Mesendoderm (in vitro differentiated cells): ENCODE data around the gene VRK1.

Experiments used
- DNase-seq: peaks from one replicate; pipeline ENCODE4 v3.0.0; 2013
- H2AK5ac ChIP-seq: 2 replicates; pipeline ENCODE4 v1.6.1; 2013; ENCODE audit warnings: low read length, inconsistent platforms
- H2BK120ac ChIP-seq: 2 replicates; pipeline ENCODE4 v1.6.1; 2013; ENCODE audit warnings: low read depth, mild to moderate bottlenecking, low read length, moderate library complexity, mixed read lengths
- H2BK15ac ChIP-seq: replicated peaks from 2 replicates; pipeline ENCODE4 v1.6.1; 2013; ENCODE audit warnings: low read depth, mild to moderate bottlenecking, moderate library complexity
- H2BK5ac ChIP-seq: 2 replicates; pipeline ENCODE4 v1.6.1; 2013; ENCODE audit warnings: low read length, inconsistent platforms
- H3K18ac ChIP-seq: 2 replicates; pipeline ENCODE4 v1.6.1; 2013; ENCODE audit warnings: mild to moderate bottlenecking, low read length, mixed read lengths
- H3K23ac ChIP-seq: one replicate; pipeline ENCODE4 v1.6.1; 2013; ENCODE audit warnings: low read length
- H3K27ac ChIP-seq: 2 replicates; pipeline ENCODE4 v1.5.1; 2013; ENCODE audit warnings: low read depth, mild to moderate bottlenecking, inconsistent platforms, low read length, moderate library complexity
- H3K27me3 ChIP-seq: 2 replicates; pipeline ENCODE4 v1.6.1; 2013; ENCODE audit warnings: low read length, control low read depth, mild to moderate bottlenecking, inconsistent platforms; ENCODE audit not compliant: insufficient read depth, poor library complexity
- H3K36me3 ChIP-seq: 2 replicates; pipeline ENCODE4 v1.6.1; 2013; ENCODE audit warnings: low read length, inconsistent platforms; ENCODE audit not compliant: control insufficient read depth, insufficient read depth
- H3K4ac ChIP-seq: one replicate; pipeline ENCODE4 v1.6.1; 2013; ENCODE audit warnings: low read depth, mild to moderate bottlenecking, low read length, moderate library complexity
- H3K4me1 ChIP-seq: 2 replicates; pipeline ENCODE4 v1.6.1; 2013; ENCODE audit warnings: low read depth, low read length, inconsistent platforms; ENCODE audit not compliant: control insufficient read depth
- H3K4me2 ChIP-seq: 2 replicates; pipeline ENCODE4 v1.6.1; 2013; ENCODE audit warnings: low read length
- H3K4me3 ChIP-seq: 2 replicates; pipeline ENCODE4 v1.5.1; 2013; ENCODE audit warnings: mild to moderate bottlenecking, low read length
- H3K56ac ChIP-seq: one replicate; pipeline ENCODE4 v1.6.1; 2013; ENCODE audit warnings: low read length
- H3K79me1 ChIP-seq: 2 replicates; pipeline ENCODE4 v1.6.1; 2013; ENCODE audit warnings: low read length, inconsistent platforms
- H3K79me2 ChIP-seq: 2 replicates; pipeline ENCODE4 v1.6.1; 2013; ENCODE audit warnings: mild to moderate bottlenecking, low read length; ENCODE audit not compliant: control insufficient read depth, insufficient read depth
- H3K9ac ChIP-seq: 2 replicates; pipeline ENCODE4 v1.6.1; 2013; ENCODE audit warnings: low read length, inconsistent platforms
- H4K5ac ChIP-seq: one replicate; pipeline ENCODE4 v1.6.1; 2013; ENCODE audit warnings: low read length
- H4K8ac ChIP-seq: one replicate; pipeline ENCODE4 v1.6.1; 2013; ENCODE audit warnings: low read depth, mild to moderate bottlenecking, control low read depth, low read length, moderate library complexity
- WGBS: extraction: QIAGEN DNeasy Blood & Tissue Kit; methylation state at CpG from one replicate; pipeline ENCODE4 v1.1.7; 2013; ENCODE audit warnings: low lambda C conversion rate, missing lambda C conversion rate; ENCODE audit not compliant: insufficient coverage; ENCODE audit errors: extremely low coverage; 5-methylcytosine and 5-hydroxymethylcytosine counted together

The VRK1 gene

GRCh38 chr14:96816281-96816680 is 19.1 kb downstream of the VRK1 start:
- peaks cover 31% of the 10 kb centered on the region for H3K79me2 ChIP-seq
- H3K4me3 ChIP-seq = no peak overlapping the region
- no peak overlapping the region for H3K23ac ChIP-seq
- no peak overlapping the region for H3K56ac ChIP-seq
- H3K36me3 ChIP-seq = no peaks in the 10 kb centered on the region
- no peak overlapping the region for H2BK120ac ChIP-seq
- H3K9ac ChIP-seq = no peak overlapping the region
- no peak overlapping the region for H2BK15ac ChIP-seq
- H4K8ac ChIP-seq = no peak overlapping the region
- peaks cover 13% of the 10 kb centered on the region for H3K79me1 ChIP-seq
- DNase-seq = no peak
- H2AK5ac ChIP-seq = no peak overlapping the region
- no peak overlapping the region for H4K5ac ChIP-seq
- WGBS = no CpG with 5 or more reads among the region's 3 CpGs
- H3K4me1 ChIP-seq = peaks cover 3% of the 10 kb centered on the region
- H3K27ac ChIP-seq = no peak overlapping the region
- no peak overlapping the region for H3K4me2 ChIP-seq
- H2BK5ac ChIP-seq = no peak overlapping the region
- no peak overlapping the region for H3K18ac ChIP-seq
- H3K4ac ChIP-seq = no peak overlapping the region
- no peaks in the 10 kb centered on the region for H3K27me3 ChIP-seq

GRCh38 chr14:96817750-96818666 is 20.8 kb downstream of the VRK1 start:
- no peak overlapping the region for H2BK120ac ChIP-seq
- H3K23ac ChIP-seq = no peak overlapping the region
- peaks cover 31% of the 10 kb centered on the region for H3K79me2 ChIP-seq
- no peak overlapping the region for H3K4me3 ChIP-seq
- WGBS = no CpG with 5 or more reads among the region's 5 CpGs
- H2BK15ac ChIP-seq = no peak overlapping the region
- H3K27ac ChIP-seq = no peak overlapping the region
- H3K27me3 ChIP-seq = no peaks in the 10 kb centered on the region
- H3K4me1 ChIP-seq = peaks cover 3% of the 10 kb centered on the region
- H3K36me3 ChIP-seq = no peaks in the 10 kb centered on the region
- H3K56ac ChIP-seq = no peak overlapping the region
- H2AK5ac ChIP-seq = no peak overlapping the region
- H3K4ac ChIP-seq = no peak overlapping the region
- no peak overlapping the region for H4K8ac ChIP-seq
- H3K9ac ChIP-seq = no peak overlapping the region
- no peak overlapping the region for H3K18ac ChIP-seq
- peak; percentile 12 for DNase-seq
- H2BK5ac ChIP-seq = no peak overlapping the region
- peaks cover 16% of the 10 kb centered on the region for H3K79me1 ChIP-seq
- H4K5ac ChIP-seq = no peak overlapping the region
- no peak overlapping the region for H3K4me2 ChIP-seq

GRCh38 chr14:96821501-96821900 is 24.3 kb downstream of the VRK1 start:
- H4K8ac ChIP-seq = no peak overlapping the region
- H3K79me2 ChIP-seq = peaks cover 31% of the 10 kb centered on the region
- no peaks in the 10 kb centered on the region for H3K27me3 ChIP-seq
- peaks cover 16% of the 10 kb centered on the region for H3K79me1 ChIP-seq
- H3K23ac ChIP-seq = no peak overlapping the region
- H3K36me3 ChIP-seq = no peaks in the 10 kb centered on the region
- H2AK5ac ChIP-seq = no peak overlapping the region
- no peak overlapping the region for H3K4me2 ChIP-seq
- H3K4ac ChIP-seq = no peak overlapping the region
- H3K4me3 ChIP-seq = no peak overlapping the region
- H3K4me1 ChIP-seq = peaks cover 3% of the 10 kb centered on the region
- WGBS = no CpG with 5 or more reads among the region's 3 CpGs
- no peak overlapping the region for H3K27ac ChIP-seq
- no peak overlapping the region for H2BK15ac ChIP-seq
- H3K56ac ChIP-seq = no peak overlapping the region
- no peak overlapping the region for H3K18ac ChIP-seq
- no peak overlapping the region for H2BK120ac ChIP-seq
- H4K5ac ChIP-seq = no peak overlapping the region
- no peak overlapping the region for H3K9ac ChIP-seq
- no peak for DNase-seq
- no peak overlapping the region for H2BK5ac ChIP-seq

GRCh38 chr14:96823652-96824051 is 26.5 kb downstream of the VRK1 start:
- Histone ChIP-seq H3K27me3 (no peaks in the 10 kb centered on the region), H3K4me1 (no peaks in the 10 kb centered on the region), H4K5ac (no peak overlapping the region), H3K4me2 (no peak overlapping the region), H3K4me3 (no peak overlapping the region), H3K9ac (no peak overlapping the region), H4K8ac (no peak overlapping the region), H2BK5ac (no peak overlapping the region), H3K79me1 (peaks cover 22% of the 10 kb centered on the region), H3K36me3 (no peaks in the 10 kb centered on the region), H3K4ac (no peak overlapping the region), H3K18ac (no peak overlapping the region), H2AK5ac (no peak overlapping the region), H3K23ac (no peak overlapping the region), H2BK120ac (no peak overlapping the region), H3K27ac (no peak overlapping the region), H2BK15ac (no peak overlapping the region), H3K56ac (no peak overlapping the region), H3K79me2 (peaks cover 40% of the 10 kb centered on the region)
- no CpG with 5 or more reads among the region's 2 CpGs for WGBS
- DNase-seq = no peak

GRCh38 chr14:96824283-96824682 is 27.1 kb downstream of the VRK1 start:
- Histone ChIP-seq H2BK15ac (no peak overlapping the region), H3K27ac (no peak overlapping the region), H3K79me1 (peaks cover 21% of the 10 kb centered on the region), H3K23ac (no peak overlapping the region), H2AK5ac (no peak overlapping the region), H4K5ac (no peak overlapping the region), H3K4me3 (no peak overlapping the region), H3K18ac (no peak overlapping the region), H2BK120ac (no peak overlapping the region), H3K27me3 (no peaks in the 10 kb centered on the region), H3K4me1 (no peaks in the 10 kb centered on the region), H3K36me3 (no peaks in the 10 kb centered on the region), H3K4me2 (no peak overlapping the region), H4K8ac (no peak overlapping the region), H3K9ac (no peak overlapping the region), H3K56ac (no peak overlapping the region), H3K79me2 (peaks cover 38% of the 10 kb centered on the region), H2BK5ac (no peak overlapping the region), H3K4ac (no peak overlapping the region)
- no peak for DNase-seq
- no CpG with 5 or more reads among the region's 3 CpGs for WGBS
